Neural crest cell (in vitro differentiated cells): ENCODE measurements around the gene LINGO4. TPM values are rescaled to one million over a fixed set of nuclear protein-coding genes. Genes with fewer than 3 reads are reported as not detected.

ENCODE experiments used
- DNase-seq: peaks from one replicate; pipeline ENCODE4 v3.0.0; 2021; ENCODE audit warnings: low read depth, mixed read lengths, low spot score
- H3K27ac Mint-ChIP-seq: one replicate; pipeline ENCODE4 v1.8.0; 2021; ENCODE audit warnings: mild to moderate bottlenecking, mixed read lengths; ENCODE audit not compliant: unreplicated experiment
- H3K27me3 Mint-ChIP-seq: 2 replicates; pipeline ENCODE4 v1.8.0; 2021; ENCODE audit warnings: low read depth, mild to moderate bottlenecking, mixed read lengths
- H3K36me3 Mint-ChIP-seq: 2 replicates; pipeline ENCODE4 v1.8.0; 2021; ENCODE audit warnings: low read depth, mild to moderate bottlenecking, mixed read lengths
- H3K4me1 Mint-ChIP-seq: 2 replicates; pipeline ENCODE4 v1.8.0; 2021; ENCODE audit warnings: mixed read lengths
- H3K4me3 Mint-ChIP-seq: one replicate; pipeline ENCODE4 v1.8.0; 2021; ENCODE audit warnings: mild to moderate bottlenecking, mixed read lengths
- H3K9me3 Mint-ChIP-seq: 2 replicates; pipeline ENCODE4 v1.8.0; 2021; ENCODE audit warnings: mixed read lengths
- total RNA-seq: library from RNA; stranded (reverse); gene quantifications from 2 replicates; pipeline ENCODE4 v1.2.1, GENCODE V29; 2021
- TF ChIP-seq, protein P1 (sequence below): fragments of 200-600 bp; sonication (generic); conservative IDR thresholded peaks from 2 replicates; pipeline ENCODE4 v1.5.0; 2021; ENCODE audit warnings: antibody characterized with exemption, mild to moderate bottlenecking

The LINGO4 gene
- total RNA-seq, 1 donor from 2014 or later, result not detected

DNA sequence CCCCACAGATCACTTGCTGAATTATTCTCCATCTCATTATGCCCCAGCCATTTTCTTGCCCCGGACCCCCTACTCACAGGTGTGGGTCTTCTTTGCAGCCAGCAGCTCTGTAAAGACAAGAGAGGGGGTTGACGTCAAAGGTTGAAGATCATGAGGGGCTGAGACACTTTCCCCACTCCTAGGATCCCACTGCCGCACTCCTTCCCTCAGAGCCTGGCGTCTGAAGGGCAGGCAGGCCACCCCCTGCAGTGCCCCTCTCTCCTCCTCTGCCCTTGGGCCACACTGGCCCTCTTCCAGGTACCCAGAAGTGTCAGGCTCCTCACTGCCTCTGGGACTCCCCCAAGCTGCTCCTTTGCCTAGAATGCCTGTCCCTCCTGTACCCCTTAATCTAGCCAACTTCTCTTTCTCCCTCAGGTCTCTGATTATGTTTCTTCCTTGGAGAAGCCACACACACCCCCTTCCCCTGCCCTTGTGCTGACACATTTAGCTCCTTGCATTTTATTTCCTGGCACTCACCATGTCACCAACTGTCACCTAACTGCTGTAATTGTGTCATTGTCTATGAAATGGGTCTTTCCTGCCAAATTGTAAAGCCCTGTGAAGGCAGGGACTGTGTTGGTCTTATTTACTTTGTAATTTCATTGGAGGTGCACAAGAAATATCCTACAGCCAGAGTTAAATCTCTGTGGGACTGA lies 24.3 kb upstream of the LINGO4 start:
- Mint-ChIP-seq H3K27ac (peak overlapping the region; percentile 97), H3K4me3 (peak overlapping the region; percentile 73), H3K4me1 (peaks cover 36% of the 10 kb centered on the region), H3K9me3 (no peaks in the 10 kb centered on the region), H3K27me3 (peaks cover 4% of the 10 kb centered on the region), H3K36me3 (no peaks in the 10 kb centered on the region)
- TF ChIP-seq, protein P1, sequence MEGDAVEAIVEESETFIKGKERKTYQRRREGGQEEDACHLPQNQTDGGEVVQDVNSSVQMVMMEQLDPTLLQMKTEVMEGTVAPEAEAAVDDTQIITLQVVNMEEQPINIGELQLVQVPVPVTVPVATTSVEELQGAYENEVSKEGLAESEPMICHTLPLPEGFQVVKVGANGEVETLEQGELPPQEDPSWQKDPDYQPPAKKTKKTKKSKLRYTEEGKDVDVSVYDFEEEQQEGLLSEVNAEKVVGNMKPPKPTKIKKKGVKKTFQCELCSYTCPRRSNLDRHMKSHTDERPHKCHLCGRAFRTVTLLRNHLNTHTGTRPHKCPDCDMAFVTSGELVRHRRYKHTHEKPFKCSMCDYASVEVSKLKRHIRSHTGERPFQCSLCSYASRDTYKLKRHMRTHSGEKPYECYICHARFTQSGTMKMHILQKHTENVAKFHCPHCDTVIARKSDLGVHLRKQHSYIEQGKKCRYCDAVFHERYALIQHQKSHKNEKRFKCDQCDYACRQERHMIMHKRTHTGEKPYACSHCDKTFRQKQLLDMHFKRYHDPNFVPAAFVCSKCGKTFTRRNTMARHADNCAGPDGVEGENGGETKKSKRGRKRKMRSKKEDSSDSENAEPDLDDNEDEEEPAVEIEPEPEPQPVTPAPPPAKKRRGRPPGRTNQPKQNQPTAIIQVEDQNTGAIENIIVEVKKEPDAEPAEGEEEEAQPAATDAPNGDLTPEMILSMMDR, result no peak
- no peak for DNase-seq

DNA sequence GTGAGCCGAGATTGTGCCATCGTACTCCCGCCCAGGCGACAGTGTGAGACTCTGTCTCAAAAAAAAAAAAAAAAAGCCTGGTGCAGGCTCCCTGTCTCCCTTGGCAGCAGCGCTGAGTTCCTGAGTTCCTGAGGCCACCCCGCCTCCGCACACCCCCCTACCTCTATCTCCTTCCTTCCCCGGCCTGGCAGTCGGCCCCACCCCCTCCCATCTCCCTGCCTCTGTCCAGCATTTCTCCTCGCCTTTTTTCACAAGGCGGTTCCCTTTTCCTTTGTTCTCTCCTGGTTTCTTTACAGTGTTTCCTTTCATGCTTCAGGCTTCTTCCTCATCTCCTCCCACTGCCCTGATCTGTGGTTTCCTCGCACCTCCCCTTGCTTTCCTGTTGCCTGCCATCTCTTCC lies 23.7 kb upstream of the LINGO4 start:
- Mint-ChIP-seq H3K27me3 (peaks cover 4% of the 10 kb centered on the region), H3K9me3 (no peaks in the 10 kb centered on the region), H3K4me1 (peaks cover 36% of the 10 kb centered on the region), H3K4me3 (peak overlapping the region; percentile 73), H3K27ac (peak overlapping the region; percentile 97), H3K36me3 (no peaks in the 10 kb centered on the region)
- no peak for DNase-seq
- TF ChIP-seq, protein P1, result no peak

DNA sequence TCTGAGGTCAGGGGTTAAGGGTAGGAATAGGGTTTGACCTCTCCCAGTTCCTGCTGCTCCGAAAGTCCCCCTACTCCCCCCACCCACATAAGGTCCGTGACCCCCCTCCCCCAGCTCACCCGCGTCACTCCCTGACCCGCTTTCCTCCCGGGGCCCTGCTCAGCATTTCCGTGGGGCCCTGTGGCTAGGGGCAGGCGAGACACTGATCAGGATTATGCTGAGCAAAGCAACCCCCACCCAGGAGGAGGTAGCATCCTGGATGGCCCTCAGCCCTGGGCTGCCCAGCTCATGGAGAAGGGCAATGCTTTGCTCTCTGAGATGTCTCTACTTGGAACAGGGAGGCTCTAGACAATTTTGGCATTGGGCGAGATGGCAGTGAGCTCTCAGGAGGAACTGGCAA lies 22.6 kb upstream of the LINGO4 start:
- no peak for DNase-seq
- peak overlapping the region; percentile 19 for H3K27ac Mint-ChIP-seq
- peaks cover 31% of the 10 kb centered on the region for H3K4me1 Mint-ChIP-seq
- peaks cover 4% of the 10 kb centered on the region for H3K27me3 Mint-ChIP-seq
- H3K9me3 Mint-ChIP-seq, result no peaks in the 10 kb centered on the region
- H3K4me3 Mint-ChIP-seq, result peak overlapping the region; percentile 44
- H3K36me3 Mint-ChIP-seq, result no peaks in the 10 kb centered on the region
- TF ChIP-seq, protein P1, result no peak

DNA sequence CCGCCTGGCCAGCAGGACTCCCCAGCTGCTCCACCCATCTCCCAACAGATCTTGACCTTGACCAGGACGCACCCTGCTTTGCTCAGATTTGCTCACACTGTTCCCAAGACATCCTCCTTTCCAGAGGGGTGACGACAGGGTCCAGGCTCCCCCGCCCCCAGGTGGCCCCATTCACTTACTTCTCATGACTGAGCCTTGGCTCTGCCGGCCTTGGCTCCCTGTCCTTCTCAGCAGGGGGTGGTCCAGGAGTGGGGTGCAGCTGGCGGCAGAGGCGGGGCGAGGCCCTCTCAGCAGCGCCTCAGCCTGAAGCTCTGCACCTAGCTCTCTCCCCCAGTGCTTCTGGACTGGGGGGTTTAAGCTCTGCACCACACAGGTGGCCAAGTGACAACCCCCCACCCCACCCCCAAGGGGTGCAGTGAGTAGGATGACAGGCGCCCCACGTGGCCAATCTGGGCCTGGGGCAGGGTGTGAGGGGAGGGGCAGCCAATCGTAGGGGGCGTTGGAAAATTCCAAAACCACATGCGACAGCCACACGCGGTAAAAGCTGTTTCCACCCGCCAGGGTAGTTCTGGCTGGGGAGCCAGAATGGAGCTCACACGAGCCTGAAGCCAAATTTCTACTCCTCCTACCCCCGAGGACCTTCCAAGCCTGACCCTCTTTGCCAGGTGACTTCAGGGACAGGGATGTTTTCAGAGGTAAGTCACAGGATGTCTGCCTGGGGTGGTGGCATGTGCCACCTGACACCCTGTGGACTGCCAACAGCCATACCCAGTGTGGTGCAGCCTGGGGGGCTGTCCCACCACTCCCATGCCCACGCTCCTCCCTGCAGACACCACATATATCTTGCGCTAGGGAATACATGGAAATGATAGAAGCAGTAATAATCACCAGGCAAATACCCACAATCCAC lies 20.8 kb upstream of the LINGO4 start:
- TF ChIP-seq, protein P1, result no peak
- Mint-ChIP-seq H3K4me1 (peaks cover 31% of the 10 kb centered on the region), H3K27ac (no peak overlapping the region), H3K9me3 (no peaks in the 10 kb centered on the region), H3K4me3 (no peak overlapping the region), H3K36me3 (no peaks in the 10 kb centered on the region), H3K27me3 (peaks cover 2% of the 10 kb centered on the region)
- no peak for DNase-seq

DNA sequence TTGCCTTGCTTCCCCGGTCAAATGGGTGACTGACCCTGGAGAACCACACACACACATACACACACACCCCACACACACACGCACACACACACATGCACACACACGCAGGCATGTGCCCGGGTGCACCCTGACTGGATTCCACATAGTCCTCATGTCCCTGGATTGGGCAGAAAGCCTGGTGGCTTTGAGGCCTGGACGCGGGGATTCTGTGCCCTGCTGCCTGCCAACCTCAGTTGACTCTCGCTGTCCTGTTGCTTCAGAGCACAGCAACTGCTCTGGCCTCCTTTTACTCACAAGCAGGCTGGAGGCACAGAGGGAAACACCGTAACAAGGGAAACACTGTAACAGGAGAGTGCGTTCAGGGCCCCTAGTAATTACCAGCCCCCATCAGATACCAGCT lies 20.0 kb upstream of the LINGO4 start:
- Mint-ChIP-seq H3K27ac (no peak overlapping the region), H3K4me1 (peaks cover 28% of the 10 kb centered on the region), H3K9me3 (no peaks in the 10 kb centered on the region), H3K36me3 (no peaks in the 10 kb centered on the region), H3K4me3 (no peak overlapping the region), H3K27me3 (peaks cover 2% of the 10 kb centered on the region)
- TF ChIP-seq, protein P1, result no peak
- DNase-seq, result no peak
